AG04449 (cell line): ENCODE measurements around the gene SKOR2.

ENCODE experiments used
- CTCF ChIA-PET: fragments of 350-600 bp; formaldehyde crosslinking; extraction: SDS; loops from one replicate; lab custom pipeline; 2021; ENCODE audit warnings: antibody characterized with exemption; lab: Yijun Ruan, JAX
- POLR2A ChIA-PET: fragments of 400-600, 350-600 bp; formaldehyde crosslinking; extraction: SDS; loops from one replicate; lab custom pipeline; 2020; ENCODE audit warnings: antibody characterized with exemption, inconsistent platforms; lab: Yijun Ruan, JAX
- DNase-seq: peaks from one replicate; pipeline ENCODE4 v3.0.0-alpha.2; 2010; ENCODE audit warnings: low read depth, low spot score
- H3K4me3 ChIP-seq: 2 replicates; pipeline ENCODE4 v1.5.1; 2011; ENCODE audit warnings: low read depth, mild to moderate bottlenecking, control low read depth, low read length
- CTCF ChIP-seq: IDR thresholded peaks from one replicate; pipeline ENCODE4 v1.5.1; 2011; ENCODE audit warnings: mild to moderate bottlenecking, moderate library complexity, low read length, control low read depth, inconsistent platforms; ENCODE audit not compliant: insufficient read depth; ENCODE audit errors: missing control alignments

SKOR2 gene

DNA sequence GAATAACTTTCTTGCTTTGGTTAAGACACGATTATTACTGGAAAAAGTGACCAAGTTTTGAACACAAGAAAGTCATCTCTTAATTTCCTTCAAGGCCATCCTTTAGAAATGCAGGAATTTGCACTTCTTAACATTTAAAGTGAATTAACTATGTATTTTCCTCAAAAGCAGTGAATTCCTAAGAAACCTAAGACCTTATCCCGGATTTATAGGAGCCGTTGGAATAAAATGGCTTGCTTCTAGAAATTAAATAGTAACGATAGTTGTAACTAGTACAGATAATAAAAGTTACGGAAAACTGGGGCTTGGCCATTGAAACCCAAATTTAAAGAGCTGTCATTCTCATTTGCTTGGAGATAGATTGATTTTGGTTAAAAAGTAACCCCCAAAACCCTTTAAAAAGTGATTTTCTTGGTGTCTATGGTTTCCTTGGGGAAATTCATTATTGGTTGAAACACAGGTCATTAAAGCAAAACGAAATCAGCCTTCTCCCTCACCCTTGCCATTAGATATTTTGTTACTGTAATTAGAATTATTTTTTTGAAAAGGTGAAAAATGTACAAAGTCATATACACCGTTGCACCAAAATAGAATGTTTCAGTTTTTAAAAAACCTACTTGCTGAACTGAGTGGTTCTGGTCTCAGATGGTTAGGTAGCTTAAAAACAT is 2.0 kb downstream of the SKOR2 start:
- POLR2A ChIA-PET = no interaction called here

GRCh38 chr18:47248604-47249313 is 2.7 kb downstream of the SKOR2 start:
- ChIA-PET CTCF (interaction anchor here (0.9 to 4.9 kb wide), 6 partner anchors 12 to 506 kb away, joined by 3 to 40 read pairs (median 6); no protein-coding TSS in a partner anchor), POLR2A (no interaction called here)
- H3K4me3 ChIP-seq = no peak overlapping the region
- TF ChIP-seq CTCF = no peak
- no peak for DNase-seq

More for the DNA sequence above, 2.0 kb downstream of the SKOR2 start:
- CTCF ChIA-PET = interaction anchor here (1.0 to 4.4 kb wide), 3 partner anchors 13 to 499 kb away, joined by 3 to 40 read pairs (median 4); no protein-coding TSS in a partner anchor
- no peak for TF ChIP-seq CTCF
- DNase-seq = no peak
- H3K4me3 ChIP-seq = no peak overlapping the region

- no peak for TF ChIP-seq CTCF
- CTCF ChIA-PET = interaction anchor here (0.9 to 4.9 kb wide), 6 partner anchors 12 to 507 kb away, joined by 3 to 40 read pairs (median 6); no protein-coding TSS in a partner anchor
- no peak for DNase-seq
- POLR2A ChIA-PET = no interaction called here
- H3K4me3 ChIP-seq = no peak overlapping the region
Observed at GRCh38 chr18:47248115-47248603, 3.3 kb downstream of the SKOR2 start.

GRCh38 chr18:47247416-47248114 is 3.9 kb downstream of the SKOR2 start:
- no peak for DNase-seq
- CTCF ChIA-PET = interaction anchor here (0.9 to 4.9 kb wide), 7 partner anchors 11 to 507 kb away, joined by 3 to 40 read pairs (median 4); no protein-coding TSS in a partner anchor
- POLR2A ChIA-PET = no interaction called here
- no peak overlapping the region for H3K4me3 ChIP-seq
- peak; percentile 39 for TF ChIP-seq CTCF

GRCh38 chr18:47247036-47247415 is 4.4 kb downstream of the SKOR2 start:
- no peak for TF ChIP-seq CTCF
- POLR2A ChIA-PET = no interaction called here
- no peak for DNase-seq
- no peak overlapping the region for H3K4me3 ChIP-seq
- CTCF ChIA-PET = interaction anchor here (0.6 to 4.9 kb wide), 7 partner anchors 13 to 502 kb away, joined by 3 to 40 read pairs (median 4); no protein-coding TSS in a partner anchor
